ENCODE data around the gene TFAP2A.

TFAP2A gene

GRCh38 chr6:10461850-10462249 lies 47.0 kb upstream of the TFAP2A start:
- Histone ChIP-seq H2AK5ac (ENCODE audit: low read depth, low read length) (no peak overlapping the region), H3K14ac (ENCODE audit: low read length) (no peak overlapping the region), H2BK12ac (ENCODE audit: low read length) (no peak overlapping the region), H2BK120ac (ENCODE audit: low read depth, low read length) (no peak overlapping the region), H4K91ac (ENCODE audit: low read depth, low read length, poor library complexity) (no peak overlapping the region), H3K9ac (ENCODE audit: low read depth, low read length, poor library complexity) (no peak overlapping the region), H3K36me3 (replicated peaks in 1 of 2; ENCODE audit: control insufficient read depth in 2 of 2, insufficient read depth in 2 of 2, low read length in 2 of 2) (no peaks in the 10 kb centered on the region), H3K4me3 (ENCODE audit: low read length in 2 of 2) (no peak overlapping the region), H3K4ac (ENCODE audit: low read length) (no peak overlapping the region), H2BK15ac (ENCODE audit: low read length) (no peak overlapping the region), H3K4me2 (ENCODE audit: insufficient read depth, low read length, poor library complexity, severe bottlenecking) (no peak overlapping the region), H2AFZ (ENCODE audit: low read length) (no peak overlapping the region), H4K8ac (ENCODE audit: low read depth, low read length) (no peak overlapping the region), H3K23ac (ENCODE audit: low read depth, low read length, poor library complexity) (no peak overlapping the region), H2BK5ac (ENCODE audit: low read length) (no peak overlapping the region), H3K18ac (ENCODE audit: low read length) (no peak overlapping the region), H3K4me1 (ENCODE audit: control insufficient read depth in 2 of 2, insufficient read depth in 1 of 2, low read depth in 1 of 2, low read length in 2 of 2) (peaks cover 0 to 4% of the 10 kb centered on the region in 2 donors), H3K27me3 (ENCODE audit: control insufficient read depth in 3 of 3, insufficient read depth in 3 of 3, low read depth in 1 of 3, low read length in 3 of 3) (no peaks in the 10 kb centered on the region), H3K27ac (replicated peaks; ENCODE audit: low read length) (no peak overlapping the region), H3K79me1 (ENCODE audit: low read depth, low read length) (no peaks in the 10 kb centered on the region), H3K9me3 (replicated peaks in 1 of 2; ENCODE audit: control insufficient read depth in 2 of 2, insufficient read depth in 1 of 2, low read depth in 1 of 2, low read length in 2 of 2) (no peaks in the 10 kb centered on the region)
- WGBS, 2 donors (ENCODE audit: extremely low coverage in 2 of 2, insufficient read length in 2 of 2, insufficient replicate concordance in 1 of 2): no CpG with 5 or more reads among the region's 1 CpG
- no peak for DNase-seq (ENCODE audit: low spot score)

GRCh38 chr6:10460096-10460495 lies 45.2 kb upstream of the TFAP2A start:
- Histone ChIP-seq H3K14ac (ENCODE audit: low read length) (no peak overlapping the region), H2AFZ (ENCODE audit: low read length) (no peak overlapping the region)
- no CpG with 5 or more reads among the region's 5 CpGs for WGBS, 2 donors (ENCODE audit: extremely low coverage in 2 of 2, insufficient read length in 2 of 2, insufficient replicate concordance in 1 of 2)

GRCh38 chr6:10458287-10458686 lies 43.4 kb upstream of the TFAP2A start:
- WGBS, 2 donors (ENCODE audit: extremely low coverage in 2 of 2, insufficient read length in 2 of 2, insufficient replicate concordance in 1 of 2): no CpG with 5 or more reads among the region's 1 CpG
- no peak overlapping the region for H4K8ac ChIP-seq (ENCODE audit: low read depth, low read length)

More at GRCh38 chr6:10460096-10460495, 45.2 kb upstream of the TFAP2A start:
- H3K79me1 ChIP-seq (ENCODE audit: low read depth, low read length): no peaks in the 10 kb centered on the region
- H4K8ac ChIP-seq (ENCODE audit: low read depth, low read length): no peak overlapping the region
- H2BK12ac ChIP-seq (ENCODE audit: low read length): no peak overlapping the region
- no peak overlapping the region for H2BK15ac ChIP-seq (ENCODE audit: low read length)
- H3K4me2 ChIP-seq (ENCODE audit: insufficient read depth, low read length, poor library complexity, severe bottlenecking): no peak overlapping the region
- no peak overlapping the region for H3K4me3 ChIP-seq (ENCODE audit: low read length in 2 of 2)
- no peaks in the 10 kb centered on the region for H3K27me3 ChIP-seq (ENCODE audit: control insufficient read depth in 3 of 3, insufficient read depth in 3 of 3, low read depth in 1 of 3, low read length in 3 of 3)
- DNase-seq (ENCODE audit: low spot score): no peak
- no peak overlapping the region for H4K91ac ChIP-seq (ENCODE audit: low read depth, low read length, poor library complexity)
- no peak overlapping the region for H2BK120ac ChIP-seq (ENCODE audit: low read depth, low read length)
- H3K9me3 ChIP-seq (replicated peaks in 1 of 2; ENCODE audit: control insufficient read depth in 2 of 2, insufficient read depth in 1 of 2, low read depth in 1 of 2, low read length in 2 of 2): no peaks in the 10 kb centered on the region
- no peak overlapping the region for H2AK5ac ChIP-seq (ENCODE audit: low read depth, low read length)
- H3K27ac ChIP-seq (replicated peaks; ENCODE audit: low read length): no peak overlapping the region
- H3K18ac ChIP-seq (ENCODE audit: low read length): no peak overlapping the region
- H3K9ac ChIP-seq (ENCODE audit: low read depth, low read length, poor library complexity): no peak overlapping the region
- no peak overlapping the region for H3K4ac ChIP-seq (ENCODE audit: low read length)
- H2BK5ac ChIP-seq (ENCODE audit: low read length): no peak overlapping the region
- no peaks in the 10 kb centered on the region for H3K36me3 ChIP-seq (replicated peaks in 1 of 2; ENCODE audit: control insufficient read depth in 2 of 2, insufficient read depth in 2 of 2, low read length in 2 of 2)
- no peak overlapping the region for H3K23ac ChIP-seq (ENCODE audit: low read depth, low read length, poor library complexity)
- no peaks in the 10 kb centered on the region for H3K4me1 ChIP-seq (ENCODE audit: control insufficient read depth in 2 of 2, insufficient read depth in 1 of 2, low read depth in 1 of 2, low read length in 2 of 2)

GRCh38 chr6:10453596-10453995 lies 38.7 kb upstream of the TFAP2A start:
- no peak overlapping the region for H4K91ac ChIP-seq (ENCODE audit: low read depth, low read length, poor library complexity)
- no peak overlapping the region for H3K14ac ChIP-seq (ENCODE audit: low read length)
- no peak overlapping the region for H2AFZ ChIP-seq (ENCODE audit: low read length)
- no peak overlapping the region for H2BK120ac ChIP-seq (ENCODE audit: low read depth, low read length)
- H3K27ac ChIP-seq (replicated peaks; ENCODE audit: low read length): no peak overlapping the region
- H3K4me2 ChIP-seq (ENCODE audit: insufficient read depth, low read length, poor library complexity, severe bottlenecking): no peak overlapping the region
- no peak overlapping the region for H2BK5ac ChIP-seq (ENCODE audit: low read length)
- H3K27me3 ChIP-seq (ENCODE audit: control insufficient read depth in 3 of 3, insufficient read depth in 3 of 3, low read depth in 1 of 3, low read length in 3 of 3): no peaks in the 10 kb centered on the region
- no peak overlapping the region for H3K9ac ChIP-seq (ENCODE audit: low read depth, low read length, poor library complexity)
- H4K8ac ChIP-seq (ENCODE audit: low read depth, low read length): no peak overlapping the region
- H3K18ac ChIP-seq (ENCODE audit: low read length): no peak overlapping the region
- H3K79me1 ChIP-seq (ENCODE audit: low read depth, low read length): no peaks in the 10 kb centered on the region
- peaks cover 0 to 2% of the 10 kb centered on the region in 2 donors for H3K4me1 ChIP-seq (ENCODE audit: control insufficient read depth in 2 of 2, insufficient read depth in 1 of 2, low read depth in 1 of 2, low read length in 2 of 2)
- no peak overlapping the region for H3K23ac ChIP-seq (ENCODE audit: low read depth, low read length, poor library complexity)
- no peak for DNase-seq (ENCODE audit: low spot score)
- no peak overlapping the region for H3K4me3 ChIP-seq (ENCODE audit: low read length in 2 of 2)
- no peak overlapping the region for H2BK12ac ChIP-seq (ENCODE audit: low read length)
- H2AK5ac ChIP-seq (ENCODE audit: low read depth, low read length): no peak overlapping the region
- no peak overlapping the region for H2BK15ac ChIP-seq (ENCODE audit: low read length)
- no peaks in the 10 kb centered on the region for H3K9me3 ChIP-seq (replicated peaks in 1 of 2; ENCODE audit: control insufficient read depth in 2 of 2, insufficient read depth in 1 of 2, low read depth in 1 of 2, low read length in 2 of 2)
- H3K4ac ChIP-seq (ENCODE audit: low read length): no peak overlapping the region
- no peaks in the 10 kb centered on the region for H3K36me3 ChIP-seq (replicated peaks in 1 of 2; ENCODE audit: control insufficient read depth in 2 of 2, insufficient read depth in 2 of 2, low read length in 2 of 2)

More at GRCh38 chr6:10458287-10458686, 43.4 kb upstream of the TFAP2A start:
- Histone ChIP-seq H3K27ac (replicated peaks; ENCODE audit: low read length) (no peak overlapping the region), H3K27me3 (ENCODE audit: control insufficient read depth in 3 of 3, insufficient read depth in 3 of 3, low read depth in 1 of 3, low read length in 3 of 3) (no peaks in the 10 kb centered on the region), H3K36me3 (replicated peaks in 1 of 2; ENCODE audit: control insufficient read depth in 2 of 2, insufficient read depth in 2 of 2, low read length in 2 of 2) (no peaks in the 10 kb centered on the region), H3K79me1 (ENCODE audit: low read depth, low read length) (no peaks in the 10 kb centered on the region), H2BK12ac (ENCODE audit: low read length) (no peak overlapping the region), H3K4ac (ENCODE audit: low read length) (no peak overlapping the region), H2AK5ac (ENCODE audit: low read depth, low read length) (no peak overlapping the region), H3K4me2 (ENCODE audit: insufficient read depth, low read length, poor library complexity, severe bottlenecking) (no peak overlapping the region), H2BK15ac (ENCODE audit: low read length) (no peak overlapping the region), H3K9me3 (replicated peaks in 1 of 2; ENCODE audit: control insufficient read depth in 2 of 2, insufficient read depth in 1 of 2, low read depth in 1 of 2, low read length in 2 of 2) (no peaks in the 10 kb centered on the region), H3K23ac (ENCODE audit: low read depth, low read length, poor library complexity) (no peak overlapping the region), H3K18ac (ENCODE audit: low read length) (no peak overlapping the region), H2BK5ac (ENCODE audit: low read length) (no peak overlapping the region), H3K9ac (ENCODE audit: low read depth, low read length, poor library complexity) (no peak overlapping the region), H3K4me1 (ENCODE audit: control insufficient read depth in 2 of 2, insufficient read depth in 1 of 2, low read depth in 1 of 2, low read length in 2 of 2) (no peaks in the 10 kb centered on the region), H3K14ac (ENCODE audit: low read length) (no peak overlapping the region), H4K91ac (ENCODE audit: low read depth, low read length, poor library complexity) (no peak overlapping the region), H2BK120ac (ENCODE audit: low read depth, low read length) (no peak overlapping the region), H3K4me3 (ENCODE audit: low read length in 2 of 2) (no peak overlapping the region), H2AFZ (ENCODE audit: low read length) (no peak overlapping the region)
- no peak for DNase-seq (ENCODE audit: low spot score)

All from neuronal stem cell (in vitro differentiated cells).